ENCODE measurements around the gene NOTUM. TPM values are rescaled to one million over a fixed set of nuclear protein-coding genes. Genes with fewer than 3 reads are reported as not detected.

NOTUM gene
- total and polyA plus RNA-seq, 2 experiments from 2014 or later: 0.29 to 1.6 TPM

DNA sequence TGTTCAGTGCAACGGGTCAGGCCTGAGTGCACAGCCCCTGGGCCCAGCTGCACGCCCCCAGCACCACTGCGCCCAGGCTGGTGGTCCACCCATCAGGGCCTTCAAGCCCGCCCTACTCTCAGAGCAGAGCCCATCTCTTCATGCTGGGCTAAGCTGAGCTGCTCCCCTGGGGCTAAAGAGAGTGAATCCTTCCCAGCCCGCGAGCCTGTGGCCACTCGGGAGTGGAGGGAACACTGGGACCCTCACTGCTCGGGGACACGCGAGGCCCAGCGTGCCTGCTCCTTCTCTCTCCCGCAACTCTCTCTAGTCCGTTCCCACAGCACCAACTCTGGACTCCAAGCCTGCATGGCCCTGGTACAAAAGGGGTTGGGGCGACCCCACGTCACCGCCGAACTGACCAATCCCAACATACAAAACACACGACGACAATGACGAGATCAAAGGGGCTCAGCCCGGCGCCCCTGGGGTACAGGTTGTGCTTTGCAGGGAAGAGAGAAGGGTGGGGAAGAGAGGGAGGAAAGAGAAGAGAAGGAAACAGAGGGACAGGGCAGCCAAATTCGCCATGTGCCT is 38.9 kb downstream of the NOTUM start (continued):
- TF ChIP-seq ETS1 (IDR thresholded peaks at IDR 0.05) (no peak), EZH2phosphoT487 (IDR thresholded peaks at IDR 0.05; ENCODE audit: unreplicated experiment) (no peak), CREB1 (CRISPR knock-in tag; IDR thresholded peaks at IDR 0.05; ENCODE audit: low read depth) (no peak)

- Histone ChIP-seq H2AFZ (no peak overlapping the region), H3K4me1 (ENCODE audit: insufficient read depth) (peaks cover 36% of the 10 kb centered on the region), H3K4me3 (no peak overlapping the region), H3K9me2 (ENCODE audit: insufficient read depth) (no peaks in the 10 kb centered on the region), H3K27me3 (ENCODE audit: insufficient read depth) (no peaks in the 10 kb centered on the region), H3F3A (replicated peaks; ENCODE audit: low read depth) (peaks cover 41% of the 10 kb centered on the region), H3K4me2 (no peak overlapping the region), H4K20me1 (replicated peaks; ENCODE audit: insufficient read depth) (peaks cover 19% of the 10 kb centered on the region), H3K36me3 (ENCODE audit: insufficient read depth) (no peaks in the 10 kb centered on the region; the same call in 1 of the 2 replicates), H3K79me2 (replicated peaks; ENCODE audit: insufficient read depth) (peaks cover 80% of the 10 kb centered on the region), H3K27ac (ENCODE audit: low read depth) (no peak overlapping the region)
- no peak overlapping the region for H3K27ac Mint-ChIP-seq
- DNase-seq (ENCODE audit: low spot score) (no peak), ATAC-seq (no peak)
- TF ChIP-seq EZH2 (IDR thresholded peaks at IDR 0.05; ENCODE audit: low read depth, unreplicated experiment) (no peak), STAT1 (IDR thresholded peaks at IDR 0.05; ENCODE audit: unreplicated experiment) (no peak), JUNB (IDR thresholded peaks at IDR 0.05; ENCODE audit: unreplicated experiment) (no peak), CREB1 (CRISPR knock-in tag; IDR thresholded peaks at IDR 0.05; ENCODE audit: low read depth) (no peak), EZH2phosphoT487 (IDR thresholded peaks at IDR 0.05; ENCODE audit: unreplicated experiment) (no peak), POLR2AphosphoS5 (IDR thresholded peaks at IDR 0.05; ENCODE audit: low read depth) (no peak), ETS1 (IDR thresholded peaks at IDR 0.05) (no peak), ZNF331 (CRISPR knock-in tag; IDR thresholded peaks at IDR 0.05; ENCODE audit: low read depth) (no peak)
- no peaks in the 10 kb centered on the region; the same call in 2 of the 3 replicates for H3K9me3 Mint-ChIP-seq
- H3K27me3 Mint-ChIP-seq (ENCODE audit: insufficient read depth, low read depth, poor library complexity): peaks cover 38% of the 10 kb centered on the region
- H3K36me3 Mint-ChIP-seq (ENCODE audit: low read depth): peaks cover 36% of the 10 kb centered on the region
- H3K4me3 Mint-ChIP-seq: no peak overlapping the region
- H3K4me1 Mint-ChIP-seq: peaks cover 55% of the 10 kb centered on the region
Measured at GRCh38 chr17:81921537-81921862, 39.5 kb downstream of the NOTUM start.

DNA sequence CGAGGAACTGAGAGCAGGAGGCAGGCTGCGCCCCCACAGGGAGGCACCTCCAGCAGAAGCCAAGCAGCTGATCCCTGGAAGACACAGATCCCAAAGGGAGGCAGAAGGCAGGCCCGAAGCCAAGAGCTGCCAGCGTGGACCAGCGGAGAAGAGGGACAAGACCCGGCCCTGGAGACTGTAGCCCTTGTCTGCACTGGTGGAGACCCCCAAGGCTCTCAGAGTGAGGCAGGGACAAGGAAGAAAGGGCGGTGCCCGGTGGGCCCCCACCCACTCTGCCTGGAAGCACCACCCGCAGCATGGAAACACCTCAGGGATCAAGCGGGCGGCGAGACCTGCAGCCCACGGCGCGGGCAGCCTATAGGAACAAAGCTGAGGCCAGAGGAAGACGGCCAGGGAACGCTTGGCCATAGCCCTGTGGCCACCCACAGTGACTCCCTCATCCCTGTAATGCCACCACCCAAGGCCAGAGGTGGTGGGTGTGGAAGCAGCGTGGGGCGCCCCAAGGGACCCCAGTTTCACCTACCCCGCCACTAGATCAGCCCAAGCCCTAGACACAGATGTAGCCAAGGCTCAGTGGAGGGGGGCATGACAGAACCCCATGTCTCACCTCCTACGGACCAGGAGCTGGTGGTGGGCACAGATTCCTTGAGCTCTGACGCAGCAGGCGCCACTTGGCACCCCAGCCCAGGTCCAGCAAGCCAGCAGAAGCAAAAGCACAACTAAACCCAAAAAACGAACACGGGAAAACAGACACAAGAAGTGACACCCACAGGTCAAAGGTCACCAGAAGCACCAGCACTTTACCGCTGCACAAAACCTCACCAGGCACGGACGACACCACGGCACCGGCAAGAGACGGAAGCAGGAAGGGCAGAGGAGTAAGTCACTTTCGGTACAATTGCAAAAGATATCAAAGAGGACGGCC is 40.1 kb downstream of the NOTUM start:
- H3F3A ChIP-seq (replicated peaks; ENCODE audit: low read depth): peaks cover 39% of the 10 kb centered on the region
- Mint-ChIP-seq H3K27ac (peak overlapping the region; percentile 93), H3K9me3 (no peaks in the 10 kb centered on the region; the same call in 2 of the 3 replicates), H3K36me3 (ENCODE audit: low read depth) (peaks cover 40% of the 10 kb centered on the region), H3K4me1 (peaks cover 50% of the 10 kb centered on the region), H3K4me3 (peak overlapping the region; percentile 16; the same call in 1 of the 3 replicates), H3K27me3 (ENCODE audit: insufficient read depth, low read depth, poor library complexity) (peaks cover 34% of the 10 kb centered on the region)
- H3K4me2 ChIP-seq: no peak overlapping the region
- H3K9me2 ChIP-seq (ENCODE audit: insufficient read depth): no peaks in the 10 kb centered on the region
- H3K79me2 ChIP-seq (replicated peaks; ENCODE audit: insufficient read depth): peaks cover 78% of the 10 kb centered on the region
- H3K36me3 ChIP-seq (ENCODE audit: insufficient read depth): no peaks in the 10 kb centered on the region; the same call in 1 of the 2 replicates
- H2AFZ ChIP-seq: no peak overlapping the region
- ATAC-seq: no peak
- no peak overlapping the region for H3K27ac ChIP-seq (ENCODE audit: low read depth)
- DNase-seq (ENCODE audit: low spot score): no peak
- peaks cover 19% of the 10 kb centered on the region for H4K20me1 ChIP-seq (replicated peaks; ENCODE audit: insufficient read depth)
- no peak overlapping the region for H3K4me3 ChIP-seq
- H3K4me1 ChIP-seq (ENCODE audit: insufficient read depth): peaks cover 33% of the 10 kb centered on the region
- H3K27me3 ChIP-seq (ENCODE audit: insufficient read depth): no peaks in the 10 kb centered on the region
- no peak for TF ChIP-seq JUNB (IDR thresholded peaks at IDR 0.05; ENCODE audit: unreplicated experiment)
- TF ChIP-seq EZH2 (IDR thresholded peaks at IDR 0.05; ENCODE audit: low read depth, unreplicated experiment): no peak
- TF ChIP-seq CREB1 (CRISPR knock-in tag; IDR thresholded peaks at IDR 0.05; ENCODE audit: low read depth): no peak
- no peak for TF ChIP-seq EZH2phosphoT487 (IDR thresholded peaks at IDR 0.05; ENCODE audit: unreplicated experiment)
- TF ChIP-seq ZNF331 (CRISPR knock-in tag; IDR thresholded peaks at IDR 0.05; ENCODE audit: low read depth): no peak
- TF ChIP-seq NANOG (IDR thresholded peaks at IDR 0.05; ENCODE audit: borderline replicate concordance): no peak
- TF ChIP-seq, protein P1, sequence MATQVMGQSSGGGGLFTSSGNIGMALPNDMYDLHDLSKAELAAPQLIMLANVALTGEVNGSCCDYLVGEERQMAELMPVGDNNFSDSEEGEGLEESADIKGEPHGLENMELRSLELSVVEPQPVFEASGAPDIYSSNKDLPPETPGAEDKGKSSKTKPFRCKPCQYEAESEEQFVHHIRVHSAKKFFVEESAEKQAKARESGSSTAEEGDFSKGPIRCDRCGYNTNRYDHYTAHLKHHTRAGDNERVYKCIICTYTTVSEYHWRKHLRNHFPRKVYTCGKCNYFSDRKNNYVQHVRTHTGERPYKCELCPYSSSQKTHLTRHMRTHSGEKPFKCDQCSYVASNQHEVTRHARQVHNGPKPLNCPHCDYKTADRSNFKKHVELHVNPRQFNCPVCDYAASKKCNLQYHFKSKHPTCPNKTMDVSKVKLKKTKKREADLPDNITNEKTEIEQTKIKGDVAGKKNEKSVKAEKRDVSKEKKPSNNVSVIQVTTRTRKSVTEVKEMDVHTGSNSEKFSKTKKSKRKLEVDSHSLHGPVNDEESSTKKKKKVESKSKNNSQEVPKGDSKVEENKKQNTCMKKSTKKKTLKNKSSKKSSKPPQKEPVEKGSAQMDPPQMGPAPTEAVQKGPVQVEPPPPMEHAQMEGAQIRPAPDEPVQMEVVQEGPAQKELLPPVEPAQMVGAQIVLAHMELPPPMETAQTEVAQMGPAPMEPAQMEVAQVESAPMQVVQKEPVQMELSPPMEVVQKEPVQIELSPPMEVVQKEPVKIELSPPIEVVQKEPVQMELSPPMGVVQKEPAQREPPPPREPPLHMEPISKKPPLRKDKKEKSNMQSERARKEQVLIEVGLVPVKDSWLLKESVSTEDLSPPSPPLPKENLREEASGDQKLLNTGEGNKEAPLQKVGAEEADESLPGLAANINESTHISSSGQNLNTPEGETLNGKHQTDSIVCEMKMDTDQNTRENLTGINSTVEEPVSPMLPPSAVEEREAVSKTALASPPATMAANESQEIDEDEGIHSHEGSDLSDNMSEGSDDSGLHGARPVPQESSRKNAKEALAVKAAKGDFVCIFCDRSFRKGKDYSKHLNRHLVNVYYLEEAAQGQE (IDR thresholded peaks at IDR 0.05; ENCODE audit: unreplicated experiment): no peak
- no peak for TF ChIP-seq POLR2AphosphoS5 (IDR thresholded peaks at IDR 0.05; ENCODE audit: low read depth)
- TF ChIP-seq, protein P2, sequence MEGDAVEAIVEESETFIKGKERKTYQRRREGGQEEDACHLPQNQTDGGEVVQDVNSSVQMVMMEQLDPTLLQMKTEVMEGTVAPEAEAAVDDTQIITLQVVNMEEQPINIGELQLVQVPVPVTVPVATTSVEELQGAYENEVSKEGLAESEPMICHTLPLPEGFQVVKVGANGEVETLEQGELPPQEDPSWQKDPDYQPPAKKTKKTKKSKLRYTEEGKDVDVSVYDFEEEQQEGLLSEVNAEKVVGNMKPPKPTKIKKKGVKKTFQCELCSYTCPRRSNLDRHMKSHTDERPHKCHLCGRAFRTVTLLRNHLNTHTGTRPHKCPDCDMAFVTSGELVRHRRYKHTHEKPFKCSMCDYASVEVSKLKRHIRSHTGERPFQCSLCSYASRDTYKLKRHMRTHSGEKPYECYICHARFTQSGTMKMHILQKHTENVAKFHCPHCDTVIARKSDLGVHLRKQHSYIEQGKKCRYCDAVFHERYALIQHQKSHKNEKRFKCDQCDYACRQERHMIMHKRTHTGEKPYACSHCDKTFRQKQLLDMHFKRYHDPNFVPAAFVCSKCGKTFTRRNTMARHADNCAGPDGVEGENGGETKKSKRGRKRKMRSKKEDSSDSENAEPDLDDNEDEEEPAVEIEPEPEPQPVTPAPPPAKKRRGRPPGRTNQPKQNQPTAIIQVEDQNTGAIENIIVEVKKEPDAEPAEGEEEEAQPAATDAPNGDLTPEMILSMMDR (conservative IDR thresholded peaks at IDR 0.05; ENCODE audit: low read depth in 2 of 2): no peak

Measured in GM23338 (cell line).